Measurements from ENCODE around the gene SLC4A1AP. TPM values are rescaled to one million over a fixed set of nuclear protein-coding genes. Genes with fewer than 3 reads are reported as not detected.

The SLC4A1AP gene
- total and polyA plus RNA-seq, 4 donors: 7.2 to 12.3 (median 9.5) TPM

GRCh38 chr2:27702302-27702701, 38.6 kb downstream of the SLC4A1AP start:
- peaks cover 0 to 3% (median 0%) of the 10 kb centered on the region in 4 donors for H3K36me3 ChIP-seq (ENCODE audit: control insufficient read depth in 4 of 4, insufficient read depth in 3 of 4, low read depth in 1 of 4, low read length in 3 of 4)
- TF ChIP-seq, protein P1, sequence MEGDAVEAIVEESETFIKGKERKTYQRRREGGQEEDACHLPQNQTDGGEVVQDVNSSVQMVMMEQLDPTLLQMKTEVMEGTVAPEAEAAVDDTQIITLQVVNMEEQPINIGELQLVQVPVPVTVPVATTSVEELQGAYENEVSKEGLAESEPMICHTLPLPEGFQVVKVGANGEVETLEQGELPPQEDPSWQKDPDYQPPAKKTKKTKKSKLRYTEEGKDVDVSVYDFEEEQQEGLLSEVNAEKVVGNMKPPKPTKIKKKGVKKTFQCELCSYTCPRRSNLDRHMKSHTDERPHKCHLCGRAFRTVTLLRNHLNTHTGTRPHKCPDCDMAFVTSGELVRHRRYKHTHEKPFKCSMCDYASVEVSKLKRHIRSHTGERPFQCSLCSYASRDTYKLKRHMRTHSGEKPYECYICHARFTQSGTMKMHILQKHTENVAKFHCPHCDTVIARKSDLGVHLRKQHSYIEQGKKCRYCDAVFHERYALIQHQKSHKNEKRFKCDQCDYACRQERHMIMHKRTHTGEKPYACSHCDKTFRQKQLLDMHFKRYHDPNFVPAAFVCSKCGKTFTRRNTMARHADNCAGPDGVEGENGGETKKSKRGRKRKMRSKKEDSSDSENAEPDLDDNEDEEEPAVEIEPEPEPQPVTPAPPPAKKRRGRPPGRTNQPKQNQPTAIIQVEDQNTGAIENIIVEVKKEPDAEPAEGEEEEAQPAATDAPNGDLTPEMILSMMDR (IDR thresholded peaks at IDR 0.05; ENCODE audit: low read depth, low read length, missing input control): no peak
- TF ChIP-seq, protein P2, sequence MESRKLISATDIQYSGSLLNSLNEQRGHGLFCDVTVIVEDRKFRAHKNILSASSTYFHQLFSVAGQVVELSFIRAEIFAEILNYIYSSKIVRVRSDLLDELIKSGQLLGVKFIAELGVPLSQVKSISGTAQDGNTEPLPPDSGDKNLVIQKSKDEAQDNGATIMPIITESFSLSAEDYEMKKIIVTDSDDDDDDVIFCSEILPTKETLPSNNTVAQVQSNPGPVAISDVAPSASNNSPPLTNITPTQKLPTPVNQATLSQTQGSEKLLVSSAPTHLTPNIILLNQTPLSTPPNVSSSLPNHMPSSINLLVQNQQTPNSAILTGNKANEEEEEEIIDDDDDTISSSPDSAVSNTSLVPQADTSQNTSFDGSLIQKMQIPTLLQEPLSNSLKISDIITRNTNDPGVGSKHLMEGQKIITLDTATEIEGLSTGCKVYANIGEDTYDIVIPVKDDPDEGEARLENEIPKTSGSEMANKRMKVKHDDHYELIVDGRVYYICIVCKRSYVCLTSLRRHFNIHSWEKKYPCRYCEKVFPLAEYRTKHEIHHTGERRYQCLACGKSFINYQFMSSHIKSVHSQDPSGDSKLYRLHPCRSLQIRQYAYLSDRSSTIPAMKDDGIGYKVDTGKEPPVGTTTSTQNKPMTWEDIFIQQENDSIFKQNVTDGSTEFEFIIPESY (IDR thresholded peaks at IDR 0.05): no peak
- TF ChIP-seq FOXA1 (IDR thresholded peaks at IDR 0.05): no peak
- no peak for TF ChIP-seq EGR1 (IDR thresholded peaks at IDR 0.05; ENCODE audit: low read depth in 2 of 2)
- no peak for TF ChIP-seq TAF1 (conservative IDR thresholded peaks at IDR 0.05)
- TF ChIP-seq JUND (IDR thresholded peaks at IDR 0.05): no peak
- TF ChIP-seq, protein P3, sequence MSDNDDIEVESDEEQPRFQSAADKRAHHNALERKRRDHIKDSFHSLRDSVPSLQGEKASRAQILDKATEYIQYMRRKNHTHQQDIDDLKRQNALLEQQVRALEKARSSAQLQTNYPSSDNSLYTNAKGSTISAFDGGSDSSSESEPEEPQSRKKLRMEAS (IDR thresholded peaks at IDR 0.05): no peak
- TF ChIP-seq, protein P4, sequence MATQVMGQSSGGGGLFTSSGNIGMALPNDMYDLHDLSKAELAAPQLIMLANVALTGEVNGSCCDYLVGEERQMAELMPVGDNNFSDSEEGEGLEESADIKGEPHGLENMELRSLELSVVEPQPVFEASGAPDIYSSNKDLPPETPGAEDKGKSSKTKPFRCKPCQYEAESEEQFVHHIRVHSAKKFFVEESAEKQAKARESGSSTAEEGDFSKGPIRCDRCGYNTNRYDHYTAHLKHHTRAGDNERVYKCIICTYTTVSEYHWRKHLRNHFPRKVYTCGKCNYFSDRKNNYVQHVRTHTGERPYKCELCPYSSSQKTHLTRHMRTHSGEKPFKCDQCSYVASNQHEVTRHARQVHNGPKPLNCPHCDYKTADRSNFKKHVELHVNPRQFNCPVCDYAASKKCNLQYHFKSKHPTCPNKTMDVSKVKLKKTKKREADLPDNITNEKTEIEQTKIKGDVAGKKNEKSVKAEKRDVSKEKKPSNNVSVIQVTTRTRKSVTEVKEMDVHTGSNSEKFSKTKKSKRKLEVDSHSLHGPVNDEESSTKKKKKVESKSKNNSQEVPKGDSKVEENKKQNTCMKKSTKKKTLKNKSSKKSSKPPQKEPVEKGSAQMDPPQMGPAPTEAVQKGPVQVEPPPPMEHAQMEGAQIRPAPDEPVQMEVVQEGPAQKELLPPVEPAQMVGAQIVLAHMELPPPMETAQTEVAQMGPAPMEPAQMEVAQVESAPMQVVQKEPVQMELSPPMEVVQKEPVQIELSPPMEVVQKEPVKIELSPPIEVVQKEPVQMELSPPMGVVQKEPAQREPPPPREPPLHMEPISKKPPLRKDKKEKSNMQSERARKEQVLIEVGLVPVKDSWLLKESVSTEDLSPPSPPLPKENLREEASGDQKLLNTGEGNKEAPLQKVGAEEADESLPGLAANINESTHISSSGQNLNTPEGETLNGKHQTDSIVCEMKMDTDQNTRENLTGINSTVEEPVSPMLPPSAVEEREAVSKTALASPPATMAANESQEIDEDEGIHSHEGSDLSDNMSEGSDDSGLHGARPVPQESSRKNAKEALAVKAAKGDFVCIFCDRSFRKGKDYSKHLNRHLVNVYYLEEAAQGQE (IDR thresholded peaks at IDR 0.05): no peak
- no peaks in the 10 kb centered on the region for H3K9me3 ChIP-seq (ENCODE audit: control insufficient read depth in 4 of 4, low read length in 3 of 4)
- H3K4me1 ChIP-seq (ENCODE audit: control insufficient read depth in 4 of 4, insufficient read depth in 4 of 4, low read length in 3 of 4): peaks cover 0 to 4% (median under 1%) of the 10 kb centered on the region in 4 donors
- no peak overlapping the region for H3K4me3 ChIP-seq (ENCODE audit: low read depth in 1 of 3, low read length in 3 of 3)
- no peak overlapping the region for H3K27ac ChIP-seq (ENCODE audit: low read depth in 1 of 2, low read length in 2 of 2)
- H3K27me3 ChIP-seq (ENCODE audit: control insufficient read depth in 4 of 4, insufficient read depth in 4 of 4, low read length in 3 of 4): no peaks in the 10 kb centered on the region
- no peak overlapping the region for H3K9ac ChIP-seq (ENCODE audit: low read depth in 1 of 2, low read length in 2 of 2)
- no peak for DNase-seq (ENCODE audit: low spot score)
- 67% methylated on average over 1 of the region's 1 CpG for WGBS

- no peak for TF ChIP-seq FOXA1 (IDR thresholded peaks at IDR 0.05)
- TF ChIP-seq, protein P2 (IDR thresholded peaks at IDR 0.05): no peak
- TF ChIP-seq FOXA2 (IDR thresholded peaks at IDR 0.05): no peak
- peak; percentile 92 to 94 for TF ChIP-seq RAD21 (IDR thresholded peaks at IDR 0.05)
- TF ChIP-seq, protein P1 (IDR thresholded peaks at IDR 0.05; ENCODE audit: low read depth, low read length, missing input control): peak; percentile 95
- TF ChIP-seq HNF4G (IDR thresholded peaks at IDR 0.05): no peak
- TF ChIP-seq RXRA (IDR thresholded peaks at IDR 0.05): peak in 1 of 2 donors; percentile 22
- H3K9ac ChIP-seq (ENCODE audit: low read depth in 1 of 2, low read length in 2 of 2): no peak overlapping the region
- H3K4me1 ChIP-seq (ENCODE audit: control insufficient read depth in 4 of 4, insufficient read depth in 4 of 4, low read length in 3 of 4): peaks cover 0 to 4% (median under 1%) of the 10 kb centered on the region in 4 donors
- H3K27ac ChIP-seq (ENCODE audit: low read depth in 1 of 2, low read length in 2 of 2): no peak overlapping the region
- H3K4me3 ChIP-seq (ENCODE audit: low read depth in 1 of 3, low read length in 3 of 3): no peak overlapping the region
- no peaks in the 10 kb centered on the region for H3K9me3 ChIP-seq (ENCODE audit: control insufficient read depth in 4 of 4, low read length in 3 of 4)
- WGBS: 30% methylated on average over 9 of the region's 9 CpGs
- no peaks in the 10 kb centered on the region for H3K36me3 ChIP-seq (ENCODE audit: control insufficient read depth in 4 of 4, insufficient read depth in 3 of 4, low read depth in 1 of 4, low read length in 3 of 4)
- H3K27me3 ChIP-seq (ENCODE audit: control insufficient read depth in 4 of 4, insufficient read depth in 4 of 4, low read length in 3 of 4): no peaks in the 10 kb centered on the region
- DNase-seq (ENCODE audit: low spot score): peak; percentile 85
Measured at GRCh38 chr2:27703638-27704341, 40.1 kb downstream of the SLC4A1AP start.
